OCI-LY3 (cell line): ENCODE measurements around the gene TCTN1.

Experiments
- CTCF ChIP-seq: fragments of 200-600, 300-600 bp; sonication (generic); IDR thresholded peaks from 2 replicates; pipeline ENCODE4 v1.5.1; 2014; ENCODE audit warnings: antibody characterized with exemption, low read length, low read depth
- EZH2phosphoT487 ChIP-seq: fragments of 200-600 bp; shearing (Covaris generic); IDR thresholded peaks from 2 replicates; pipeline ENCODE4 v1.6.1; 2018; ENCODE audit warnings: antibody characterized with exemption, mixed run types, low read depth

GRCh38 chr12:110616471-110617115 lies 2.7 kb downstream of the TCTN1 start:
- no peak for TF ChIP-seq CTCF
- no peak for TF ChIP-seq EZH2phosphoT487
